ENCODE measurements around the gene PLCH2. TPM values are rescaled to one million over a fixed set of nuclear protein-coding genes. Genes with fewer than 3 reads are reported as not detected.

Gene PLCH2
- polyA plus RNA-seq, 1 of the 3 experiments (the other 2 are of a cell fraction), result 0.08 TPM

GRCh38 chr1:2481885-2482284 lies 5.8 kb downstream of the PLCH2 start (continued):
- no peak for TF ChIP-seq REST (IDR thresholded peaks at IDR 0.05; ENCODE audit: low read depth, low read length)
- TF ChIP-seq PBX3 (IDR thresholded peaks at IDR 0.05), result no peak
- TF ChIP-seq CHD2 (IDR thresholded peaks at IDR 0.05; ENCODE audit: low read length, partially characterized antibody), result peak; percentile 34
- no peak for TF ChIP-seq ZBTB33 (IDR thresholded peaks at IDR 0.05; ENCODE audit: borderline replicate concordance, low read depth)
- no peak for TF ChIP-seq TCF12 (IDR thresholded peaks at IDR 0.05)
- TF ChIP-seq TAF1 (IDR thresholded peaks at IDR 0.05; ENCODE audit: borderline replicate concordance, low read depth, low read length), result no peak
- no peak for TF ChIP-seq TEAD4 (IDR thresholded peaks at IDR 0.05; ENCODE audit: borderline replicate concordance, insufficient read depth)
- no peak for TF ChIP-seq NRF1 (IDR thresholded peaks at IDR 0.05; ENCODE audit: low read depth, low read length)
- TF ChIP-seq EP300 (IDR thresholded peaks at IDR 0.05; ENCODE audit: borderline replicate concordance in 1 of 2, low read depth in 1 of 2, low read length in 1 of 2), result peak in 1 of 2 experiments; percentile 71; a peak in 1 of 4 replicates
- TF ChIP-seq NFIC (IDR thresholded peaks at IDR 0.05; ENCODE audit: borderline replicate concordance), result no peak
- TF ChIP-seq SIN3A (IDR thresholded peaks at IDR 0.05; ENCODE audit: borderline replicate concordance, low read depth, low read length), result no peak
- no peak for TF ChIP-seq MEF2A (IDR thresholded peaks at IDR 0.05; ENCODE audit: borderline replicate concordance, low read depth)

- DNase-seq, result no peak
- ChIA-PET POLR2A (interaction anchor here (2.7 kb wide), 1 partner anchor 61 kb away, joined by 24 read pairs; no protein-coding TSS in a partner anchor), CTCF (interaction anchor here (0.5 to 3.4 kb wide), 8 partner anchors 9 to 68 kb away, joined by 3 to 26 read pairs (median 4); no protein-coding TSS in a partner anchor)
- Histone ChIP-seq H3K27ac (ENCODE audit: low read depth in 2 of 2, low read length in 1 of 2) (peak overlapping the region in 1 of 2 experiments; percentile 96; a peak in 2 of 4 replicates), H4K20me1 (ENCODE audit: insufficient read depth) (no peaks in the 10 kb centered on the region), H3K4me2 (no peak overlapping the region), H3K27me3 (ENCODE audit: insufficient read depth) (no peaks in the 10 kb centered on the region), H3K9me3 (no peaks in the 10 kb centered on the region), H3K79me2 (ENCODE audit: insufficient read depth) (no peaks in the 10 kb centered on the region), H3F3A (replicated peaks; ENCODE audit: insufficient read depth) (no peaks in the 10 kb centered on the region), H3K4me1 (ENCODE audit: control insufficient read depth in 1 of 2, insufficient read depth in 2 of 2, low read depth in 1 of 2, low read length in 1 of 2) (peaks cover 0 to 60% of the 10 kb centered on the region in 2 experiments; a peak in 1 of 4 replicates), H3K9me2 (no peaks in the 10 kb centered on the region), H3K4me3 (ENCODE audit: low read depth in 2 of 2, low read length in 1 of 2) (no peak overlapping the region), H3K36me3 (replicated peaks in 1 of 2; ENCODE audit: control insufficient read depth in 1 of 2, insufficient read depth in 2 of 2, low read length in 1 of 2) (no peaks in the 10 kb centered on the region), H3K9ac (no peak overlapping the region), H2AFZ (ENCODE audit: low read depth) (no peak overlapping the region)
- TF ChIP-seq REST (IDR thresholded peaks at IDR 0.05; ENCODE audit: low read depth, low read length) (peak; percentile 88), TCF12 (IDR thresholded peaks at IDR 0.05) (no peak)
- WGBS (ENCODE audit: low lambda C conversion rate), result no CpG with 5 or more reads among the region's 11 CpGs
These were observed 6.5 kb downstream of the PLCH2 start for GRCh38 chr1:2482588-2482987.
